HFFc6 (cell line): ENCODE data around the gene SRGAP3. TPM values are rescaled to one million over a fixed set of nuclear protein-coding genes. Genes with fewer than 3 reads are reported as not detected.
A peak's percentile ranks its signal among the peaks of the same experiment; 100 is the strongest.

Source experiments
- DNase-seq: peaks from one replicate; pipeline ENCODE4 v3.0.0-alpha.2; 2018
- H3K27ac Mint-ChIP-seq: 2 replicates; pipeline ENCODE4 v1.8.0; 2020; ENCODE audit warnings: mild to moderate bottlenecking, mixed read lengths
- H3K27me3 Mint-ChIP-seq: 2 replicates; pipeline ENCODE4 v1.8.0; 2021; ENCODE audit warnings: mild to moderate bottlenecking, moderate library complexity, mixed read lengths; ENCODE audit not compliant: insufficient read depth
- H3K36me3 Mint-ChIP-seq: 2 replicates; pipeline ENCODE4 v1.8.0; 2021; ENCODE audit warnings: low read depth, mixed read lengths
- H3K4me1 Mint-ChIP-seq: 2 replicates; pipeline ENCODE4 v1.8.0; 2020; ENCODE audit warnings: low read depth, mixed read lengths
- H3K4me3 Mint-ChIP-seq: 2 replicates; pipeline ENCODE4 v1.8.0; 2020; ENCODE audit warnings: mild to moderate bottlenecking, moderate library complexity, mixed read lengths
- H3K9me3 Mint-ChIP-seq: 2 replicates; pipeline ENCODE4 v1.8.0; 2020; ENCODE audit warnings: mild to moderate bottlenecking, mixed read lengths
- total RNA-seq, 6 experiments: library from RNA; stranded (reverse); fragmentation: NEBNext Ultra II Directional; extraction: Animal tissue kit (Norgen Biotek cat#: 25700); gene quantifications; 2 replicates in 1 of 6; 3 replicates in 5 of 6; pipeline ENCODE4 v1.2.3, GENCODE V29; 2021
- TF ChIP-seq, protein P1 (sequence below): fragments of 200-600 bp; sonication (generic); IDR thresholded peaks from 2 replicates; pipeline ENCODE4 v1.5.0; 2021; ENCODE audit warnings: antibody characterized with exemption, mild to moderate bottlenecking

SRGAP3 gene
- total RNA-seq, 6 experiments from 2014 or later = 0.23 to 0.92 (median 0.77) TPM

DNA sequence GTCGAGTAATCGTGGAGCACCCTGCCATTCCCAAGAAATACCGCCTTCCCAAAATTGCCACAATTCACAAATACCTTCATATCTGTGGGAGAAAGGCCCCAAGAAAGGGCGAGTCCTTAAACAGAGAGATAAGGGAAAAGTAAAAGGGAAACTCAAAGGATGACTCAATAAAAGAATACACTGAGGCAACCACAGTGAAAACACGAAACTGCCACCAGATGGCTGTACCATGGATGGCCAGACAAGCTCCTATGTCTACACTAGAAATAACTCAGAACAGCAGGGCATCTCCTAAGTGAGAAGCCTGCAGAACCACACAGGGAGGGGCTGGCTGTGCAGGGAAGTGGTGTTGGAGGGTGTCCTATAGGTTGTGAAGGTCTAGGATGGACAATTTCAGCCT, 25.0 kb downstream of the SRGAP3 start:
- Mint-ChIP-seq H3K27me3 (peaks cover 28% of the 10 kb centered on the region), H3K36me3 (no peaks in the 10 kb centered on the region), H3K27ac (no peak overlapping the region), H3K9me3 (no peaks in the 10 kb centered on the region), H3K4me1 (no peaks in the 10 kb centered on the region), H3K4me3 (no peak overlapping the region)
- DNase-seq = no peak
- TF ChIP-seq, protein P1, sequence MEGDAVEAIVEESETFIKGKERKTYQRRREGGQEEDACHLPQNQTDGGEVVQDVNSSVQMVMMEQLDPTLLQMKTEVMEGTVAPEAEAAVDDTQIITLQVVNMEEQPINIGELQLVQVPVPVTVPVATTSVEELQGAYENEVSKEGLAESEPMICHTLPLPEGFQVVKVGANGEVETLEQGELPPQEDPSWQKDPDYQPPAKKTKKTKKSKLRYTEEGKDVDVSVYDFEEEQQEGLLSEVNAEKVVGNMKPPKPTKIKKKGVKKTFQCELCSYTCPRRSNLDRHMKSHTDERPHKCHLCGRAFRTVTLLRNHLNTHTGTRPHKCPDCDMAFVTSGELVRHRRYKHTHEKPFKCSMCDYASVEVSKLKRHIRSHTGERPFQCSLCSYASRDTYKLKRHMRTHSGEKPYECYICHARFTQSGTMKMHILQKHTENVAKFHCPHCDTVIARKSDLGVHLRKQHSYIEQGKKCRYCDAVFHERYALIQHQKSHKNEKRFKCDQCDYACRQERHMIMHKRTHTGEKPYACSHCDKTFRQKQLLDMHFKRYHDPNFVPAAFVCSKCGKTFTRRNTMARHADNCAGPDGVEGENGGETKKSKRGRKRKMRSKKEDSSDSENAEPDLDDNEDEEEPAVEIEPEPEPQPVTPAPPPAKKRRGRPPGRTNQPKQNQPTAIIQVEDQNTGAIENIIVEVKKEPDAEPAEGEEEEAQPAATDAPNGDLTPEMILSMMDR = peak; percentile 20; the same call in 1 of the 2 replicates

DNA sequence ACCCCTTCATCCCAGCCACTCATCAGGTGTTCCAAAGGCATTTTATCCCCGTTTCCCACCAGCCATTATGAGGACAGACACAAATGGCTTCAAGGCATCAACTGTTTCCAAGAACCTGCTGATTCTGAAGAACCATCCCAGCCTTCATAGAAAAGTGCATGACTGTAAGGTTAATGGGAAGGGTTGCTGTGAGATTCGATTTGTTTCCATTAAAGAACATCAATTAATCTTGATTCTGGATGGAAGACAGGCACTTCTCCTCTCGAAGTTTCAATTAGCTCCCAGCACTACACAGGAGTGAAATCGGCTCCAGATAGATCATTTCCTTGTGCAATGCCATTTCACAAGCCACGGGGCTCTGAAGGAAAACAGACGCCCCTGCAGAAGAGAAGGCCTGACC, 25.8 kb downstream of the SRGAP3 start:
- no peak overlapping the region for H3K4me3 Mint-ChIP-seq
- TF ChIP-seq, protein P1 = no peak

DNA sequence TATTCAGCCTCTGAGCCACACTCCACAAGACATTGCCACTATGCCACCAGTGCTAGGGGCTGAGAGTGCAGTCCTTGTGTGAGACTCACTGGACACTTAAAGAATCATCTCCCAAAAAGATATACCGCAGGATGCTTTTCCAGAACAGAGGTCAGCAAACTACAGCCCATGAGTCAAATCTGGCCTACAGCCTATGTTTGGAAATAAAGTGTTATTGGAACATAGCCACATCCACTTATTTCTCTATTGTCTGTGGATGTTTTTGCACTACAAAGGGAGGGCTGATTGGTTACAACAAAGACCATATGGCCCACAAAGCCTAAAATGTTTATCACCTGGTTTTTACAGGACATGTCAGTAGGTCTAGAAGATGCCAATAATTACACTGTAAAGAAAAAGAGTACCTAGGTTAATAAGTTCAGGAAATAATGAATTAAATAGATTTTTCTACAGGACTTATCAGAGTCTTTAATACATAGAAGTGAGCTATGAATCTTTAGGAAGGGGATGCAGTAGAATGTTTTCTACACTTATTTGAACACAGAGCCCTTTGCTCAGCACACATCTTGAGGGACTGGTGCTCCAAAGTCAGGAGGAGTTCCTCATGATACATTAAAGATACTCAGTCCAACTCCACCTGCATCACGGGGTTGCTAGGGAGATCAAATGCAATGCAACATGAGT, 26.3 kb downstream of the SRGAP3 start:
- Mint-ChIP-seq H3K27me3 (peaks cover 28% of the 10 kb centered on the region), H3K36me3 (no peaks in the 10 kb centered on the region), H3K4me3 (no peak overlapping the region), H3K4me1 (no peaks in the 10 kb centered on the region), H3K9me3 (no peaks in the 10 kb centered on the region), H3K27ac (no peak overlapping the region)
- DNase-seq = no peak
- TF ChIP-seq, protein P1 = no peak

More for the DNA sequence above, 25.8 kb downstream of the SRGAP3 start:
- DNase-seq = no peak
- Mint-ChIP-seq H3K9me3 (no peaks in the 10 kb centered on the region), H3K27ac (no peak overlapping the region), H3K4me1 (no peaks in the 10 kb centered on the region), H3K27me3 (peaks cover 28% of the 10 kb centered on the region), H3K36me3 (no peaks in the 10 kb centered on the region)

DNA sequence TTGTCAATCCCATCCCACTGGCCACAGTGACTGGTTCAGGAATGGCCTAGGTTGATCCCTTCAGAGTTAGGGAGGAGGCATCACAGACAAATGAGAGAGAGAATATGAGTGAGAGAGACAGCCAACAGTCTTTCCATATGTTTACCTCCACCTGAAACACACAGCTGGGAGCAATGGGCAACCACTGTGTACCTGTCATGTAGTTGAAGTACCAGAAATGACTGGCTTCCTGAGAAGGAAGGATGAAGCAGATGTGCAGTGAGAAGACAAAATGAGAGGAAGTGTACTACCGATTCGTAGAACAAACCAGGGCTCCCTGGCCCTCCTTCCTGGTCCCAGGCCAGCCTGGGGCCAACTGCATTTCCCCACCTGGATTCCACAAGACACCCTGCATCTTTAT, 27.4 kb downstream of the SRGAP3 start:
- Mint-ChIP-seq H3K9me3 (no peaks in the 10 kb centered on the region), H3K27me3 (peaks cover 35% of the 10 kb centered on the region), H3K4me3 (no peak overlapping the region), H3K27ac (no peak overlapping the region), H3K4me1 (no peaks in the 10 kb centered on the region), H3K36me3 (no peaks in the 10 kb centered on the region)
- DNase-seq = no peak
- TF ChIP-seq, protein P1 = no peak

DNA sequence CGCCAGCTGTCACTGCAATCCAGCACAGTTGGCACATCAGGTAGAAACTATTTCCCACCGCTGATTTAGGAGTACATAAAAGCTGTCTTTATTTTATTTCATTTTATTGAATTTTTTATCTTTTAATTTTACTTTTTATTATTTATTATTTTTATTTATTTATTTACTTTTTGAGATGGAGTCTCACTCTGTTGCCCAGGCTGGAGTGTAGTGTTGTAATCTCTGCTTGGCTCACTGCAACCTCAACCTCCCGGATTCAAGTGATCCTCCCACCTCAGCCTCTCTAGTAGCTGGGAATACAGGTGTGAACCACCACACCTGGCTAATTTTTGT, 31.0 kb downstream of the SRGAP3 start:
- peaks cover 44% of the 10 kb centered on the region for H3K27me3 Mint-ChIP-seq
- TF ChIP-seq, protein P1 = no peak
- H3K4me1 Mint-ChIP-seq = peaks cover 11% of the 10 kb centered on the region
- H3K9me3 Mint-ChIP-seq = no peaks in the 10 kb centered on the region
- no peaks in the 10 kb centered on the region for H3K36me3 Mint-ChIP-seq
- H3K4me3 Mint-ChIP-seq = no peak overlapping the region
- DNase-seq = no peak
- H3K27ac Mint-ChIP-seq = no peak overlapping the region
